ENCODE data around the gene KNTC1. TPM values are rescaled to one million over a fixed set of nuclear protein-coding genes. Genes with fewer than 3 reads are reported as not detected.
"Not testable (repeated sequence)": the region's sequence is repeated elsewhere in the genome, so short reads cannot be mapped to it uniquely, and the experiment has no call there.

The KNTC1 gene
- total RNA-seq, 1 donor from 2014 or later = 10.8 TPM

GRCh38 chr12:122651520-122652224 is 124.6 kb downstream of the KNTC1 start:
- DNase-seq (ENCODE audit: low spot score) = no peak

DNA sequence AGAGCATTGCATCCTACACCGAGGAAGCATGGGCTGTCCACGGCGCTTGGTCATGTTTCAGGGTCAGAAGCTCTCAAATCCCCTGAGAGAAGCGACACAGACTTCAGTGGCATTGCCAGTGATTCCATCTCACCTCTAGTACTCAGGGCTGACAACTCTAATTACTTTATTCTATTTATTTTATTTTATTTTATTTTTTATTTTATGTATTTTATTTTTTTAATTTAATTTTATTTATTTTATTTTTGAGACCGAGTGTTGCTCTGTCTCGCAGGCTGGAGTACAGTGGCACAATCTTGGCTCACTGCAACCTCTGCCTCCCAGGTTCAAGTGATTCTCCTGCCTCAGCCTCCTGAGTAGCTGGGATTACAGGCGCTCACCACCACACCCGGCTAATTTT is 126.2 kb downstream of the KNTC1 start:
- not testable (repeated sequence) for DNase-seq (ENCODE audit: low spot score)

GRCh38 chr12:122656298-122656697 is 129.2 kb downstream of the KNTC1 start:
- no peak for DNase-seq (ENCODE audit: low spot score)

DNA sequence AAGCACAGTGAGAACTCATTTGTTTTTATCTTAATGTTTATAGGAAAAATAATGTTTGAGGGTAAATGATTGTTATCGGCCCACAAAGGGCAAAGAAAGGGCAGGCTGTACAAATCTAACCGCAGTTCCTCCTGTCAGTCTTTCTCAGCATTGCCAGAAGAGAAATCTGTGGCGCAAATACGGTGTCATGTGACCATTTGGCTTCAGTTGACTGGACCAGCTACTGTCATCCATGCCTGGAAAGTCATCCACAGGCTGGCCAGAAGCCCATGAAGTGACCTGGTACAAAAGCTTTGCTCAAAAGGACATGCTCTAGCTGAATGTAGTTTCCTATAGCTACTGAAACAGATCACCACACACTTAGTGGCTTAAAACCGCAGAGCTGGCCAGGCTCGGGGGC is 132.5 kb downstream of the KNTC1 start:
- DNase-seq (ENCODE audit: low spot score) = no peak

DNA sequence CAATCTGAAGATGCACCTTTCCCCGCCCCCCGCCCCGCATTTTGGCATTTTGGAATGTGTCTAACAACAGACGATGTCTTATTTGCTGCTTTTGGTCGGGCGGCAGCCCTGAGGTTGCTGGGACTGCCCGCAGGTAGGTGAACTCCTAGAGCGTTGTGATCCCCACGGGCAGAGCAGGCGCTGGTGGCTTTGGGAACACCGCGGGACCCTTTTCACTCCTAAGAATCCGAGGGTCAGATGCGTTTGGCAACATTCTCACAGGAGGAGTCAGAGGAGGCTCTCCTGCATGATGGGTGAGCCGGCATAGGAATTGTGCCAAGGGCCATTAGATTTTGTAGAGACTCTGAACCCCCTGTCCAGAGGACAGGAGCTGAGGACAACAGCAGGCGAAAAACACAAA is 134.2 kb downstream of the KNTC1 start:
- no peak for DNase-seq (ENCODE audit: low spot score)

- no peak for DNase-seq (ENCODE audit: low spot score)
Measured at GRCh38 chr12:122661938-122662337, 134.9 kb downstream of the KNTC1 start.

GRCh38 chr12:122665349-122665748 is 138.3 kb downstream of the KNTC1 start:
- no peak for DNase-seq (ENCODE audit: low spot score)

GRCh38 chr12:122665759-122666158 is 138.7 kb downstream of the KNTC1 start:
- no peak for DNase-seq (ENCODE audit: low spot score)

DNA sequence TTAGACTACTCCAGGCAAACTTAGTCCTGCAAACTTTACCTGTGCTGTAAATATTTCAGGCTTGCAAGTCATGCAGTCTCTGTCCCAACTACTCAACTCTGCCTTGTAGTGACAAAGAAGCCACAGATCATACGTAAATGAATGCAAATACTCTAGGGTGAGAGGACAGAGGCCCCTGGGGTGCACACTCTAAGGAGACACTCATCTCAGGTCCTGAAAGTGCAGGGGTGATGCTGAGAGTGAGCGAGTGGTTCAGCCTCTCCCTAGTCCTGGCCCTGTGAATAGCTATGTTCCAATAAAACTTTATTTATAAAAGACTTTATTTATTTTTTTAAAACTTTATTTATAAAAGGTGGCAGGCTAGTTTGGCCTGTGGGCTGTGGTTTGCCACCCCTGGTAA is 141.2 kb downstream of the KNTC1 start:
- DNase-seq (ENCODE audit: low spot score) = no peak

GRCh38 chr12:122669397-122670070 is 142.5 kb downstream of the KNTC1 start:
- no peak for DNase-seq (ENCODE audit: low spot score)

GRCh38 chr12:122672515-122672914 is 145.5 kb downstream of the KNTC1 start:
- DNase-seq (ENCODE audit: low spot score) = no peak

Other genes starting within 250 kb of the KNTC1 start
- gene CLIP1, start 104.6 kb upstream of the KNTC1 start, total RNA-seq (ENCODE audit: insufficient read depth, low replicate concordance) = 88.1 TPM
- gene ZCCHC8, start 26.3 kb upstream of the KNTC1 start, total RNA-seq (ENCODE audit: insufficient read depth, low replicate concordance) = 51.5 TPM
- gene RSRC2, start 313 bp upstream of the KNTC1 start, total RNA-seq (ENCODE audit: insufficient read depth, low replicate concordance) = 95.3 TPM
- 7.2 TPM for gene HCAR2, start 176.1 kb downstream of the KNTC1 start, total RNA-seq (ENCODE audit: insufficient read depth, low replicate concordance)
- 0.96 TPM for gene HCAR3, start 189.6 kb downstream of the KNTC1 start, total RNA-seq (ENCODE audit: insufficient read depth, low replicate concordance)
- gene HCAR1, start 203.6 kb downstream of the KNTC1 start, total RNA-seq (ENCODE audit: insufficient read depth, low replicate concordance) = 3.4 TPM
- gene DENR, start 225.6 kb downstream of the KNTC1 start, total RNA-seq (ENCODE audit: insufficient read depth, low replicate concordance) = 37.1 TPM
- 3.4 TPM for gene CCDC62, start 247.3 kb downstream of the KNTC1 start, total RNA-seq (ENCODE audit: insufficient read depth, low replicate concordance)

All from umbilical cord (tissue), 2 donors.